Loucy (cell line): ENCODE results near the gene OR6C68.
"Not testable (repeated sequence)": the region's sequence is repeated elsewhere in the genome, so short reads cannot be mapped to it uniquely, and the experiment has no call there.

Experiments used
- H2AFZ ChIP-seq: fragments of 200-600 bp; sonication (generic); 2 replicates; pipeline ENCODE4 v1.6.0; 2016; ENCODE audit warnings: antibody characterized with exemption, mild to moderate bottlenecking, low read length, moderate library complexity
- H3F3A ChIP-seq: fragments of 200-600 bp; 2 replicates; pipeline ENCODE4 v1.6.0; 2016; ENCODE audit warnings: antibody characterized with exemption, low read depth, mild to moderate bottlenecking
- H3K27me3 ChIP-seq: fragments of 200-600 bp; sonication (generic); 2 replicates; pipeline ENCODE4 v1.6.1; 2014; ENCODE audit warnings: low read length, mild to moderate bottlenecking; ENCODE audit not compliant: insufficient read depth, poor library complexity, severe bottlenecking
- H3K36me3 ChIP-seq: fragments of 200-600 bp; sonication (generic); 2 replicates; pipeline ENCODE4 v1.6.1; 2016; ENCODE audit warnings: low read length; ENCODE audit not compliant: insufficient read depth
- H3K4me1 ChIP-seq: fragments of 200-600 bp; sonication (generic); 2 replicates; pipeline ENCODE4 v1.5.1; 2014; ENCODE audit warnings: low read length, mild to moderate bottlenecking; ENCODE audit not compliant: insufficient read depth, poor library complexity, severe bottlenecking
- H3K4me2 ChIP-seq: fragments of 200-600 bp; sonication (generic); 2 replicates; pipeline ENCODE4 v1.6.0; 2014; ENCODE audit warnings: antibody characterized with exemption, low read length, low read depth, mild to moderate bottlenecking; ENCODE audit not compliant: poor library complexity, severe bottlenecking
- H3K4me3 ChIP-seq: fragments of 200-600 bp; sonication (generic); 2 replicates; pipeline ENCODE4 v1.5.1; 2014; ENCODE audit warnings: low read length, mild to moderate bottlenecking, mixed read lengths; ENCODE audit not compliant: poor library complexity, severe bottlenecking
- H3K79me2 ChIP-seq: fragments of 200-600 bp; sonication (generic); 2 replicates; pipeline ENCODE4 v1.6.1; 2014; ENCODE audit warnings: low read length; ENCODE audit not compliant: insufficient read depth
- H3K9ac ChIP-seq: fragments of 200-600 bp; sonication (generic); 2 replicates; pipeline ENCODE4 v1.6.0; 2014; ENCODE audit warnings: mild to moderate bottlenecking, low read depth, low read length, moderate library complexity; ENCODE audit not compliant: poor library complexity, severe bottlenecking
- H3K9me2 ChIP-seq: fragments of 200-600 bp; sonication (generic); replicated peaks from 2 replicates; pipeline ENCODE4 v1.6.1; 2016; ENCODE audit warnings: low read depth, low read length, mixed read lengths
- H3K9me3 ChIP-seq: fragments of 200-600 bp; sonication (generic); 2 replicates; pipeline ENCODE4 v1.6.1; 2014; ENCODE audit warnings: mild to moderate bottlenecking, antibody characterized with exemption, low read length, low read depth; ENCODE audit not compliant: insufficient read depth
- H4K20me1 ChIP-seq: fragments of 200-600 bp; sonication (generic); 2 replicates; pipeline ENCODE4 v1.6.0; 2014; ENCODE audit warnings: antibody characterized with exemption, low read length, mild to moderate bottlenecking; ENCODE audit not compliant: insufficient read depth, poor library complexity, severe bottlenecking
- CTCF ChIP-seq: fragments of 200-600 bp; sonication (generic); conservative IDR thresholded peaks from 2 replicates; pipeline ENCODE4 v1.5.1; 2014; ENCODE audit warnings: mild to moderate bottlenecking, antibody characterized with exemption, low read length
- EZH2phosphoT487 ChIP-seq: fragments of 200-600 bp; IDR thresholded peaks from 2 replicates; pipeline ENCODE4 v1.6.1; 2018; ENCODE audit warnings: antibody characterized with exemption, mild to moderate bottlenecking, moderate library complexity, borderline replicate concordance

Gene OR6C68

GRCh38 chr12:55446326-55446725 is 45.9 kb upstream of the OR6C68 start:
- Histone ChIP-seq H3K79me2 (no peaks in the 10 kb centered on the region), H4K20me1 (no peaks in the 10 kb centered on the region), H3K4me3 (no peak overlapping the region), H3K36me3 (no peaks in the 10 kb centered on the region), H3K9me3 (no peaks in the 10 kb centered on the region), H2AFZ (no peak overlapping the region), H3K4me2 (no peak overlapping the region), H3F3A (no peaks in the 10 kb centered on the region), H3K9me2 (no peaks in the 10 kb centered on the region), H3K9ac (no peak overlapping the region), H3K27me3 (no peaks in the 10 kb centered on the region), H3K4me1 (no peaks in the 10 kb centered on the region)
- TF ChIP-seq CTCF (peak; percentile 30), EZH2phosphoT487 (no peak)

- H3K27me3 ChIP-seq, result no peaks in the 10 kb centered on the region
- no peak overlapping the region for H2AFZ ChIP-seq
- no peaks in the 10 kb centered on the region for H4K20me1 ChIP-seq
- H3K79me2 ChIP-seq, result no peaks in the 10 kb centered on the region
- no peaks in the 10 kb centered on the region for H3K36me3 ChIP-seq
- no peaks in the 10 kb centered on the region for H3K9me2 ChIP-seq
- H3K4me1 ChIP-seq, result no peaks in the 10 kb centered on the region
- TF ChIP-seq CTCF (no peak), EZH2phosphoT487 (no peak)
- no peaks in the 10 kb centered on the region for H3K9me3 ChIP-seq
- no peaks in the 10 kb centered on the region for H3F3A ChIP-seq
- no peak overlapping the region for H3K9ac ChIP-seq
- H3K4me2 ChIP-seq, result no peak overlapping the region
- no peak overlapping the region for H3K4me3 ChIP-seq
Observed at GRCh38 chr12:55448825-55449224, 43.4 kb upstream of the OR6C68 start.

- H3K79me2 ChIP-seq, H3F3A ChIP-seq, H3K36me3 ChIP-seq, H3K4me3 ChIP-seq, H3K4me1 ChIP-seq, H2AFZ ChIP-seq, H4K20me1 ChIP-seq, H3K4me2 ChIP-seq, H3K9me2 ChIP-seq, H3K9ac ChIP-seq, H3K9me3 ChIP-seq, H3K27me3 ChIP-seq: not testable (repeated sequence)
Observed at GRCh38 chr12:55464926-55465325, 27.3 kb upstream of the OR6C68 start.

- H3K9me2 ChIP-seq, result no peaks in the 10 kb centered on the region
- H3K9me3 ChIP-seq, result no peaks in the 10 kb centered on the region
- H3K9ac ChIP-seq, result no peak overlapping the region
- H4K20me1 ChIP-seq, result no peaks in the 10 kb centered on the region
- no peaks in the 10 kb centered on the region for H3K36me3 ChIP-seq
- H3K4me3 ChIP-seq, result no peak overlapping the region
- no peaks in the 10 kb centered on the region for H3F3A ChIP-seq
- no peak for TF ChIP-seq EZH2phosphoT487
- no peak for TF ChIP-seq CTCF
- no peaks in the 10 kb centered on the region for H3K27me3 ChIP-seq
- H3K79me2 ChIP-seq, result no peaks in the 10 kb centered on the region
- no peak overlapping the region for H2AFZ ChIP-seq
- no peak overlapping the region for H3K4me2 ChIP-seq
- no peaks in the 10 kb centered on the region for H3K4me1 ChIP-seq
Observed at GRCh38 chr12:55467836-55468235, 24.3 kb upstream of the OR6C68 start.
